ENCODE data around the gene PDS5B. TPM values are rescaled to one million over a fixed set of nuclear protein-coding genes. Genes with fewer than 3 reads are reported as not detected.
A peak's percentile ranks its signal among the peaks of the same experiment; 100 is the strongest.
"Not testable (repeated sequence)": the region's sequence is repeated elsewhere in the genome, so short reads cannot be mapped to it uniquely, and the experiment has no call there.

PDS5B gene
- total and polyA plus RNA-seq, 4 donors: 39.1 to 136 (median 56.8) TPM

DNA sequence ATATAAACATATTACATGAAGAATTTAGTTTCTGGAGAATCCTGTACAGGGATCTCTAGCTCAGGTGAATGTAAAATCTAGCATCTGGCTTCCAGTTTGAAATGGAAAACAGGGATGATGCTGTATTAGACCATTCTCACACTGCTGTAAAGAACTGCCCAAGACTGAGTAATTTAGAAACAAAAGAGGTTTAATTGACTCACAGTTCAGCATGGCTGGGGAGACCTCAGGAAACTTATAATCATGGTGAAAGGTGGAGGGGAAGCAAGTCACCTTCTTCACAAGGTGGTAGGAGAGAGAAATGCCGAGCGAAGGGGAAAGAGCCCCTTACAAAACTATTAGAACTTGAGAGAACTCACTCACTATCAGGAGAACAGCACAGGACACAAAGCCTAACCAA is 30.6 kb upstream of the PDS5B start:
- H3K9me3 ChIP-seq (ENCODE audit: control insufficient read depth, insufficient read depth, low read length): no peaks in the 10 kb centered on the region
- H3K36me3 ChIP-seq (ENCODE audit: control insufficient read depth, insufficient read depth, low read length): no peaks in the 10 kb centered on the region
- no peaks in the 10 kb centered on the region for H3K27me3 ChIP-seq (ENCODE audit: control insufficient read depth, insufficient read depth, low read length)
- H3K27ac ChIP-seq (ENCODE audit: low read depth, low read length): no peak overlapping the region
- H3K4me3 ChIP-seq (ENCODE audit: low read depth, low read length): no peak overlapping the region
- no peaks in the 10 kb centered on the region for H3K4me1 ChIP-seq (ENCODE audit: control insufficient read depth, insufficient read depth, low read length)
- DNase-seq (ENCODE audit: low read depth in 4 of 6, low spot score in 6 of 6): no peak
- WGBS (ENCODE audit: insufficient coverage): no CpG with 5 or more reads among the region's 2 CpGs

DNA sequence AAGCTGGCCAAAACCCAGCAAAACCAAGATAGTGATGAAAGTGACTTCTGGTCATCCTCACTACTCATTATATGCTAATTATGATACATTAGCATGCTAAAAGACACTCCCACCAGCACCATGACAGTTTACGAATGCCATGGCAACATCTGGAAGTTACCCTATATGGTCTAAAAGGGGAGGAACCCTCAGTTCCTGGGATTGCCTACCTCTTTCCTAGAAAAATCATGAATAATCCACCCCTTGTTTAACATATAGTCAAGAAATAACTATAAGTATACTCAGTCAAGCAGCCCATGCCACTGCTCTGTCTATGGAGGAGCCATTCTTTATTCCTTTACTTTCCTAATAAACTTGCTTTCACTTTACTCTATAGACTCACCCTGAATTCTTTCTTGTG is 25.4 kb upstream of the PDS5B start:
- not testable (repeated sequence) for H3K4me3 ChIP-seq (ENCODE audit: low read depth, low read length); DNase-seq (ENCODE audit: low read depth in 4 of 6, low spot score in 6 of 6); H3K9me3 ChIP-seq (ENCODE audit: control insufficient read depth, insufficient read depth, low read length); H3K27me3 ChIP-seq (ENCODE audit: control insufficient read depth, insufficient read depth, low read length); H3K27ac ChIP-seq (ENCODE audit: low read depth, low read length); H3K36me3 ChIP-seq (ENCODE audit: control insufficient read depth, insufficient read depth, low read length); H3K4me1 ChIP-seq (ENCODE audit: control insufficient read depth, insufficient read depth, low read length)
- no CpG with 5 or more reads among the region's 1 CpG for WGBS (ENCODE audit: insufficient coverage)

DNA sequence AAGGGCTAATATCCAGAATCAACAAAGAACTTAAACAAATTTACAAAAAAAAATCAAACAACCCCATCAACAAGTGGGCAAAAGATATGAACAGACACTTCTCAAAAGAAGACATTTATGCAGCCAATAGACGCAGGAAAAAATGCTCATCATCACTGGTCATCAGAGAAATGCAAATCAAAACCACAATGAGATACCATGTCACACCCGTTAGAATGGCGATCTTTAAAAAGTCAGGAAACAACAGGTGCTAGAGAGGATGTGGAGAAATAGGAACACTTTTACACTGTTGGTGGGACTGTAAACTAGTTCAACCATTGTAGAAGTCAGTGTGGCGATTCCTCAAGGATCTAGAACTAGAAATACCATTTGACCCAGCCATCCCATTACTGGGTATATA is 10.6 kb upstream of the PDS5B start:
- H3K27ac ChIP-seq (ENCODE audit: low read depth, low read length); H3K9me3 ChIP-seq (ENCODE audit: control insufficient read depth, insufficient read depth, low read length); H3K4me1 ChIP-seq (ENCODE audit: control insufficient read depth, insufficient read depth, low read length); H3K27me3 ChIP-seq (ENCODE audit: control insufficient read depth, insufficient read depth, low read length); H3K4me3 ChIP-seq (ENCODE audit: low read depth, low read length); DNase-seq (ENCODE audit: low read depth in 4 of 6, low spot score in 6 of 6); H3K36me3 ChIP-seq (ENCODE audit: control insufficient read depth, insufficient read depth, low read length): not testable (repeated sequence)
- no CpG with 5 or more reads among the region's 4 CpGs for WGBS (ENCODE audit: insufficient coverage)

DNA sequence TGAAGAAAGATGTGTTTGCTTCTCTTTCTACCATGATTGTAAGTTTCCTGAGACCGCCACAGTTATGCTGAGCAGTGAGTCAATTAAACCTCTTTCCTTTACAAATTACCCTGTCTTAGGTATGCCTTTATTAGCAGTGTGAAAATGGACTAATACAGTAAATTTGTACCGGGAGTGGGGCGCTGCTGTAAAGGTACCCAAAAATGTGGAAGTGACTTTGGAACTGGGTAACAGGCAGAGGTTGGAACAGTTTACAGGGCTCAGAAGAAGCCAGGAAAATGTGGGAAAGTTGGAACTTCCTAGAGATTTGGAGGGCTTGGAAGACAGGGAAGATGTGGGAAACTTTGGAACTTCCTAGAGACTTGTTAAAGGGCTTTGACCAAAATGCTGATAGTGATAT is 9.2 kb upstream of the PDS5B start:
- Histone ChIP-seq H3K27me3 (ENCODE audit: control insufficient read depth, insufficient read depth, low read length) (no peaks in the 10 kb centered on the region), H3K9me3 (ENCODE audit: control insufficient read depth, insufficient read depth, low read length) (peaks cover 2% of the 10 kb centered on the region), H3K4me1 (ENCODE audit: control insufficient read depth, insufficient read depth, low read length) (no peaks in the 10 kb centered on the region), H3K27ac (ENCODE audit: low read depth, low read length) (no peak overlapping the region), H3K4me3 (ENCODE audit: low read depth, low read length) (no peak overlapping the region), H3K36me3 (ENCODE audit: control insufficient read depth, insufficient read depth, low read length) (no peaks in the 10 kb centered on the region)
- 100% methylated on average over 2 of the region's 3 CpGs for WGBS (ENCODE audit: insufficient coverage)
- no peak for DNase-seq (ENCODE audit: low read depth in 4 of 6, low spot score in 6 of 6)

- Histone ChIP-seq H3K4me1 (ENCODE audit: control insufficient read depth, insufficient read depth, low read length) (peaks cover 5% of the 10 kb centered on the region), H3K36me3 (ENCODE audit: control insufficient read depth, insufficient read depth, low read length) (no peaks in the 10 kb centered on the region), H3K9me3 (ENCODE audit: control insufficient read depth, insufficient read depth, low read length) (peaks cover 2% of the 10 kb centered on the region), H3K27me3 (ENCODE audit: control insufficient read depth, insufficient read depth, low read length) (no peaks in the 10 kb centered on the region), H3K27ac (ENCODE audit: low read depth, low read length) (no peak overlapping the region), H3K4me3 (ENCODE audit: low read depth, low read length) (no peak overlapping the region)
- 90% methylated on average over 2 of the region's 3 CpGs for WGBS (ENCODE audit: insufficient coverage)
- DNase-seq (ENCODE audit: low read depth in 4 of 6, low spot score in 6 of 6): peak in 3 of 6 donors; percentile 17 to 81 (median 47)
Measured at GRCh38 chr13:32581177-32581786, 5.0 kb upstream of the PDS5B start.

DNA sequence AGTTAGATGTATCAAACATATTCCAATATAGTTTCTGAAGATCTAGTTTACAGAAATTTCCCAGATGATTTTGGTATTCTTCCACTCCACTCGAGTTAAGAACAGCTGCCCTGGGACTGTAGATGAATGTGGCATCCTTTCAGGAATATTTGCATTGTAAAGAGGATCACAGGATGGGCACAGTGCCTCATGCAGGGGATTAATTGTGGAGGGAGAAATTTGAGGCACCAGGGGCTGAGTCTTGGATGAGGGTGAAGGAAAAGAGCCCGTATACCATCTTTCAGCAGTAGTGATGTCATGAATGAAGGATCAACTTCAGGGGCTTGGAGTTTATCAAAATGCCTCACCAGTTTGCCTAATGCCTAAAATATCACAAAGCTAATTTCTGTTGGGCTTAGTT is 4.0 kb upstream of the PDS5B start:
- H3K9me3 ChIP-seq (ENCODE audit: control insufficient read depth, insufficient read depth, low read length): peaks cover 1% of the 10 kb centered on the region
- WGBS (ENCODE audit: insufficient coverage): no CpG with 5 or more reads among the region's 2 CpGs
- H3K36me3 ChIP-seq (ENCODE audit: control insufficient read depth, insufficient read depth, low read length): no peaks in the 10 kb centered on the region
- DNase-seq (ENCODE audit: low read depth in 4 of 6, low spot score in 6 of 6): no peak
- H3K4me3 ChIP-seq (ENCODE audit: low read depth, low read length): no peak overlapping the region
- no peak overlapping the region for H3K27ac ChIP-seq (ENCODE audit: low read depth, low read length)
- H3K27me3 ChIP-seq (ENCODE audit: control insufficient read depth, insufficient read depth, low read length): no peaks in the 10 kb centered on the region
- peaks cover 5% of the 10 kb centered on the region for H3K4me1 ChIP-seq (ENCODE audit: control insufficient read depth, insufficient read depth, low read length)

DNA sequence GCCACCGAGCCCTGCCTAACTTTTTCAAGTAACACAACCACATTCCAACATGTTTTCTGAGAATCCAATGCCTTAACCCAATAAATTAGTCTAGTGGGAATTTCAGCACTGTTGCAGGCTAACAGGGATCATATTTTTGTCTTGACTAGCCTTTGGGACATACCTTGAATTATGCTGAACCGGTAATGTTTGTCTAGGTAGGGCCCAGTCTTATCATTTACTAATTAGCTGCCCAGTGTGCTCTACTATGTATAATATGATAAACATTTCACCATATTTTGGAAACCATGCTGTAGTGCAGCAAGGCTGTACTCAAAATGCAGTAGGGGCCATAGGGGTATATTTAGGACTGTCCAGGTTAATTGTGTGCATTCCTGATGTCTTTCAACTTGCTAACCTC is 3.3 kb upstream of the PDS5B start:
- WGBS (ENCODE audit: insufficient coverage): no CpG with 5 or more reads among the region's 2 CpGs
- Histone ChIP-seq H3K4me1 (ENCODE audit: control insufficient read depth, insufficient read depth, low read length) (peaks cover 5% of the 10 kb centered on the region), H3K27ac (ENCODE audit: low read depth, low read length) (no peak overlapping the region), H3K36me3 (ENCODE audit: control insufficient read depth, insufficient read depth, low read length) (no peaks in the 10 kb centered on the region), H3K4me3 (ENCODE audit: low read depth, low read length) (no peak overlapping the region), H3K9me3 (ENCODE audit: control insufficient read depth, insufficient read depth, low read length) (no peaks in the 10 kb centered on the region), H3K27me3 (ENCODE audit: control insufficient read depth, insufficient read depth, low read length) (no peaks in the 10 kb centered on the region)
- DNase-seq (ENCODE audit: low read depth in 4 of 6, low spot score in 6 of 6): no peak

DNA sequence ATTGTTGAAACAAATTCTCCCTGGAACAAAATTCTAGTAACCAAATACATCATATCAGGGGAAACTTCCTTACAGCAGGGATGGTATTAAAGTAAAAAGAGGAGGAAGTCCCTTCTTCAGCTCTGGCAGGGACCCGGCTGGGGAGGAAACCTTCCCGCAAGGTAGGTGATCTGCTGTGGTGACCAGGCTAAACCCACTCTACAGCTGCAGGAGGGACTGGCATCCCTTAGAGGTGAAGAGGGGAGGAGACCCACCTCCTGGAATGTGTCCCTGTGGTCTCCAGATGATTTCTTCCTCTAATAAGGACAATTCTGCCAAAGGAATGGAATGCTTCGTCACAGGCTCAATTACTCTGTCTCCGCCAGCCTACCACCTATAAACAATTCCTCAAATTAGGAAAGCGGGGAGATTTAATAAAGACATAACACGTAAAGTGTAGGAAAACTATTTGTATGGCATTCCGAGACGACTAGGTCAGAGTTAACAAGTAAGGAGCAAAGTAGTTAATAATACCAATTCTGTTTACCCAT is 637 bp upstream of the PDS5B start:
- peak overlapping the region; percentile 97 for H3K27ac ChIP-seq (ENCODE audit: low read depth, low read length)
- H3K27me3 ChIP-seq (ENCODE audit: control insufficient read depth, insufficient read depth, low read length): no peaks in the 10 kb centered on the region
- no peaks in the 10 kb centered on the region for H3K36me3 ChIP-seq (ENCODE audit: control insufficient read depth, insufficient read depth, low read length)
- no peak for DNase-seq (ENCODE audit: low read depth in 4 of 6, low spot score in 6 of 6)
- peaks cover 5% of the 10 kb centered on the region for H3K4me1 ChIP-seq (ENCODE audit: control insufficient read depth, insufficient read depth, low read length)
- H3K4me3 ChIP-seq (ENCODE audit: low read depth, low read length): peak overlapping the region; percentile 64
- no CpG with 5 or more reads among the region's 8 CpGs for WGBS (ENCODE audit: insufficient coverage)
- H3K9me3 ChIP-seq (ENCODE audit: control insufficient read depth, insufficient read depth, low read length): no peaks in the 10 kb centered on the region

DNA sequence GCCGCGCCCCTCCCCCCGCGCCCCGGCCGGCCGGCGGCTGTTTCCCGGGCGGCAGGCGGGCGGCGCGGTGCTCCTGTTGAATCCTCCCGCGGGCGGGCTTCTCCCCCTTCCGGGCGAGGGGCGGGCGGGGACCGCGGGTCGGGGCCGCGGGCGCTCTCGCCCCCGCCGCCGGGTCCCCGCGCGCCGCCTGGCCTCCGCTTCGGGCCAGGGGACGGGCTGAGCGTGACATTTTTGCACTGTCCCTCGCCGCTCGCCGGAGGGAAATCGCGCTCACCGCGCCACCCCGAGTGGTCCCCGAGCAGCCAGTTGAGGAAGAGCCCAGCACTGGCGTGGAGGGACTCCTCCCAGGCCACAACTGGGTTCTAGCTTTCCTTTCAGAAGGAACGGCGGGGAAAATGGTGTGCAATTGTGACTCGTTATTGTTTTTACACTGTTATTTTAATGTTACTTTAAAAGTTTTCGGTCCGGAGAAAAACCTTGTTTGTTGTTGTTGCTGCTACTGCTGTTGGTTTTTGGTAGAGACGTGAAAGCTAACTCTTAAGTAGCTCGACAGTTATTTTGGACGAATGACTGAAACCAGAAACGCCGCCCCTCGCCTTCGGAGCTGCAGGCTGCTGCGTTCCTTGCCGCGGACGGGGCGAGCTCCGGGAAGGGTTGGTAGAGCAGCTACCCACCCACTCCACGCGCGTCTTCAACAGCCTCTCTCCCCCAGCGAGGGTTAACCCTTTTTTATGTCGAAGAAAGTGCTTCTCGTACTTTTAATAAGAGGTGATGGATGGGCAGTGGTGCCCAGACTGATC is 959 bp downstream of the PDS5B start:
- Histone ChIP-seq H3K4me3 (ENCODE audit: low read depth, low read length) (peak overlapping the region; percentile 91), H3K27me3 (ENCODE audit: control insufficient read depth, insufficient read depth, low read length) (no peaks in the 10 kb centered on the region), H3K4me1 (ENCODE audit: control insufficient read depth, insufficient read depth, low read length) (peaks cover 5% of the 10 kb centered on the region), H3K36me3 (ENCODE audit: control insufficient read depth, insufficient read depth, low read length) (no peaks in the 10 kb centered on the region), H3K9me3 (ENCODE audit: control insufficient read depth, insufficient read depth, low read length) (no peaks in the 10 kb centered on the region), H3K27ac (ENCODE audit: low read depth, low read length) (peak overlapping the region; percentile 97)
- WGBS (ENCODE audit: insufficient coverage): under 1% methylated on average over 60 of the region's 74 CpGs
- DNase-seq (ENCODE audit: low read depth in 4 of 6, low spot score in 6 of 6): peak in 3 of 6 donors; percentile 44 to 82 (median 75)

DNA sequence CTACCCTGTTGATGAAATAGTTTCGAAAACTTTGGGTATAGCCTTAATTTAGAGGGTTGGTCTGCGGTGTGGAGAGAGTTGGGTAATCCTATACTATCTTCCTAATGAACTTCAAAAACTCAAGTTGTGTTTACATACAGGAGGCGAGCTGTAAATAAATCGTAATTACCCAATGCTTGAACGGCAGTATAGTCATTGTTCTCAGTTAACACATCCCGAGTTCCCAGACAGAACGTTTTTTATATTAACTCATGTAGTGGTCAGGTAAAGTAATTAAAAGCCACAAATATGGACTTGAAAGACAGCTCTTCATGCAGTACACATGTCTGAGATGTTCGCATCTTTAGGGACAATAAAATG is 1.5 kb downstream of the PDS5B start:
- peak in 2 of 6 donors; percentile 32 to 50 for DNase-seq (ENCODE audit: low read depth in 4 of 6, low spot score in 6 of 6)
- peak overlapping the region; percentile 91 for H3K4me3 ChIP-seq (ENCODE audit: low read depth, low read length)
- peak overlapping the region; percentile 97 for H3K27ac ChIP-seq (ENCODE audit: low read depth, low read length)
- no peaks in the 10 kb centered on the region for H3K27me3 ChIP-seq (ENCODE audit: control insufficient read depth, insufficient read depth, low read length)
- no peaks in the 10 kb centered on the region for H3K9me3 ChIP-seq (ENCODE audit: control insufficient read depth, insufficient read depth, low read length)
- H3K4me1 ChIP-seq (ENCODE audit: control insufficient read depth, insufficient read depth, low read length): peaks cover 5% of the 10 kb centered on the region
- 0% methylated on average over 1 of the region's 8 CpGs for WGBS (ENCODE audit: insufficient coverage)
- H3K36me3 ChIP-seq (ENCODE audit: control insufficient read depth, insufficient read depth, low read length): no peaks in the 10 kb centered on the region

All from spinal cord (tissue), 10 donors.